Measurements from ENCODE around the gene SHFL.

Gene SHFL

DNA sequence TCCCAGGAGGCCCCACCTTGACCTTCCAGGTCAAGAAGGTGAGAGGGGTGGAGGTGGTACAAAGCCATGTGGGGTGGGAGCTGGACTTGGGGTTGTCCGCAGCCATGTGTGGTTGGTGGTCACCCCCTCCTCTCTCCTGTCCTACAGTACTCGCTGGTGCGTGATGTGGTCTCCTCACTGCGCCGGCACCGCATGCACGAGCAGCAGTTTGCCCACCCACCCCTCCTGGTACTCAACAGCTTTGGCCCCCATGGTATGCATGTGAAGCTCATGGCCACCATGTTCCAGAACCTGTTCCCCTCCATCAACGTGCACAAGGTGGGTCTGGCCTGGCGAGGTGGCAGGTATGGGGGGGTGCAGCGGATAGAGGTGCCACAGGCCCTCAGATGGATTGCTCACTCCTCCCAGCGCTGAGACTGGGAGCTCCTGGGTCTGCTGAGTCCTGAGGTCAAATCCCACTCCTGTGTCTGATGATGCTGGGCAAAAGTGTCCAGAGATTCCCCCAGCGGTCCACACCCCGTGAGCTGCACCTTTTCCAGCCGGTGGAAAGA is 21.8 kb downstream of the SHFL start:
- TF ChIP-seq, protein P1, sequence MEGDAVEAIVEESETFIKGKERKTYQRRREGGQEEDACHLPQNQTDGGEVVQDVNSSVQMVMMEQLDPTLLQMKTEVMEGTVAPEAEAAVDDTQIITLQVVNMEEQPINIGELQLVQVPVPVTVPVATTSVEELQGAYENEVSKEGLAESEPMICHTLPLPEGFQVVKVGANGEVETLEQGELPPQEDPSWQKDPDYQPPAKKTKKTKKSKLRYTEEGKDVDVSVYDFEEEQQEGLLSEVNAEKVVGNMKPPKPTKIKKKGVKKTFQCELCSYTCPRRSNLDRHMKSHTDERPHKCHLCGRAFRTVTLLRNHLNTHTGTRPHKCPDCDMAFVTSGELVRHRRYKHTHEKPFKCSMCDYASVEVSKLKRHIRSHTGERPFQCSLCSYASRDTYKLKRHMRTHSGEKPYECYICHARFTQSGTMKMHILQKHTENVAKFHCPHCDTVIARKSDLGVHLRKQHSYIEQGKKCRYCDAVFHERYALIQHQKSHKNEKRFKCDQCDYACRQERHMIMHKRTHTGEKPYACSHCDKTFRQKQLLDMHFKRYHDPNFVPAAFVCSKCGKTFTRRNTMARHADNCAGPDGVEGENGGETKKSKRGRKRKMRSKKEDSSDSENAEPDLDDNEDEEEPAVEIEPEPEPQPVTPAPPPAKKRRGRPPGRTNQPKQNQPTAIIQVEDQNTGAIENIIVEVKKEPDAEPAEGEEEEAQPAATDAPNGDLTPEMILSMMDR (conservative IDR thresholded peaks at IDR 0.05; ENCODE audit: low read depth, low read length): no peak
- H3K4me3 ChIP-seq (ENCODE audit: low read depth, low read length): no peak overlapping the region
- DNase-seq (ENCODE audit: low read depth): no peak

DNA sequence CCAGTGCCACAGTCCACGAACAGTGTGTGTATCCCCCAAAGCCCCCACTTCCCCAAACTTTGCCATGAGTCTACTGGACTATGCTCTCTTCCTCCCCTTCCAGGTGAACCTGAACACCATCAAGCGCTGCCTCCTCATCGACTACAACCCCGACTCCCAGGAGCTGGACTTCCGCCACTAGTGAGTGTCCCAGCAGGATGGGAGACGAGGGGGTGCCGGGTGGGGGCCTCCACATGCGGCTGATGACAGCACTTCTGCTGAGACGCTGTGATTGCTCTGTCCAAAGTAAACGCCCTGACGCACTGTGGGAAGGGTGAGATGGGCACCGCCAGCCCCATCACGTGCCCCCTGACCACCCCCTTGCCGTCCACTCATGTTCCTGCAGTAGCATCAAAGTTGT is 23.4 kb downstream of the SHFL start:
- DNase-seq (ENCODE audit: low read depth): no peak
- no peak overlapping the region for H3K4me3 ChIP-seq (ENCODE audit: low read depth, low read length)
- TF ChIP-seq, protein P1 (conservative IDR thresholded peaks at IDR 0.05; ENCODE audit: low read depth, low read length): no peak

DNA sequence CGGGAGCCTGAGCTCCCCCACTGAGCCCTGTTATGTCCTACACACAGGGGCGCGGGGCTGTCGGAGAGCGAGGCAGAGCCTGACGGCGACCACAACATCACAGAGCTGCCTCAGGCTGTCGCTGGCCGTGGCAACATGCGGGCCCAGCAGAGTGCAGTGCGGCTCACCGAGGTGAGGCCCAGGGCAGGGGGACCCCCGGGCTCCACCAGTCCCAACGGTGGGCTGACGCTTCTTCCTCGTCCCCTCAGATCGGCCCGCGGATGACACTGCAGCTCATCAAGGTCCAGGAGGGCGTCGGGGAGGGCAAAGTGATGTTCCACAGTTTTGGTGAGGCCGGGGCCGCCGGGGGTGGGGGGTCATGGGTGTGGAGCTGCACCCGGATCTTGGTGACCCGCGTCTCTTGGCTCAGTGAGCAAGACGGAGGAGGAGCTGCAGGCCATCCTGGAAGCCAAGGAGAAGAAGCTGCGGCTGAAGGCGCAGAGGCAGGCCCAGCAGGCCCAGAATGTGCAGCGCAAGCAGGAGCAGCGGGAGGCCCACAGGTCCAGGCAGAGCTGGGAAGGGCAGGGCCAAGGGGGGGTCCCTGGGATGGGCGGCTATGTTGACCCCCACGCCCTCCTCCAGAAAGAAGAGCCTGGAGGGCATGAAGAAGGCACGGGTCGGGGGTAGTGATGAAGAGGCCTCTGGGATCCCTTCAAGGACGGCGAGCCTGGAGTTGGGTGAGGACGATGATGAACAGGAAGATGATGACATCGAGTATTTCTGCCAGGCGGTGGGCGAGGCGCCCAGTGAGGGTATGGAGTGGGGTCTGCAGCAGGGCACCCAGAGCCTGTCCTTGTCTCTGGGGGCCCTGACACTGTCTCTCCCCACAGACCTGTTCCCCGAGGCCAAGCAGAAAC is 24.2 kb downstream of the SHFL start:
- no peak overlapping the region for H3K4me3 ChIP-seq (ENCODE audit: low read depth, low read length)
- TF ChIP-seq, protein P1 (conservative IDR thresholded peaks at IDR 0.05; ENCODE audit: low read depth, low read length): no peak
- no peak for DNase-seq (ENCODE audit: low read depth)

DNA sequence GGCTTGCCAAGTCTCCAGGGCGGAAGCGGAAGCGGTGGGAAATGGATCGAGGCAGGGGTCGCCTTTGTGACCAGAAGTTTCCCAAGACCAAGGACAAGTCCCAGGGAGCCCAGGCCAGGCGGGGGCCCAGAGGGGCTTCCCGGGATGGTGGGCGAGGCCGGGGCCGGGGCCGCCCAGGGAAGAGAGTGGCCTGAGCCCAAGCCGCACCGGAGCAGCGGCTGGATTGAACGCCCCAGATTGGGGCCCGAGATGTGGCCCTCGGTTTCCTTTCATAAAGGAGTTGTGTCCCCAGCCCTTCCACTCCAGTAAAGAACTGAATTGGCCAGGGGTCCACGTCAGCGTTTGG is 24.8 kb downstream of the SHFL start:
- DNase-seq (ENCODE audit: low read depth): no peak
- H3K4me3 ChIP-seq (ENCODE audit: low read depth, low read length): no peak overlapping the region
- TF ChIP-seq, protein P1 (conservative IDR thresholded peaks at IDR 0.05; ENCODE audit: low read depth, low read length): no peak

DNA sequence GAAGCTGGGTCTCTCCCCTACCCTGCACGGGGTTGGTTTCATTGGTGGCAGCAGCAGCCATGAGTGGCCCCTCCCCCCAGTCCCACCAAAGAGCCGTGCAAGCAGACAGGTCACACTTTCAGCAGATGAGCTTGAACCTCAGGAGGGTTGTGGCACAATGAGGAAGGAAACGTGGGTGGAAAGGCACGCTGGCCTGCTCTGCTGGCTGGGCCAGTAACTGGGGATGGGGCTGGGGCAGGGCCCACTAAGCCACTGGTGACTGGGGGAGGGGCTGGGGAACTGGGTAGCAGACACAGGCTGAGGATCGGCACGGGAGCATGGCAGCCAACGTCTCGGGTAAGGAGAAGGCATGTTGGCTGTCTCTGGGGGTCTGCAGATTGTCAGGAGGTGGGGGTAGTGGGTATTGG is 25.3 kb downstream of the SHFL start, which contains the start of gene P2RY11:
Gene P2RY11 (plus strand): TSS at position 289 of the 407 bp plus-strand sequence. CDS start 29 bp downstream, at position 318.
- TF ChIP-seq, protein P1 (conservative IDR thresholded peaks at IDR 0.05; ENCODE audit: low read depth, low read length): no peak
- H3K4me3 ChIP-seq (ENCODE audit: low read depth, low read length): no peak within 1 kb of the TSS
- no peak for DNase-seq (ENCODE audit: low read depth)

DNA sequence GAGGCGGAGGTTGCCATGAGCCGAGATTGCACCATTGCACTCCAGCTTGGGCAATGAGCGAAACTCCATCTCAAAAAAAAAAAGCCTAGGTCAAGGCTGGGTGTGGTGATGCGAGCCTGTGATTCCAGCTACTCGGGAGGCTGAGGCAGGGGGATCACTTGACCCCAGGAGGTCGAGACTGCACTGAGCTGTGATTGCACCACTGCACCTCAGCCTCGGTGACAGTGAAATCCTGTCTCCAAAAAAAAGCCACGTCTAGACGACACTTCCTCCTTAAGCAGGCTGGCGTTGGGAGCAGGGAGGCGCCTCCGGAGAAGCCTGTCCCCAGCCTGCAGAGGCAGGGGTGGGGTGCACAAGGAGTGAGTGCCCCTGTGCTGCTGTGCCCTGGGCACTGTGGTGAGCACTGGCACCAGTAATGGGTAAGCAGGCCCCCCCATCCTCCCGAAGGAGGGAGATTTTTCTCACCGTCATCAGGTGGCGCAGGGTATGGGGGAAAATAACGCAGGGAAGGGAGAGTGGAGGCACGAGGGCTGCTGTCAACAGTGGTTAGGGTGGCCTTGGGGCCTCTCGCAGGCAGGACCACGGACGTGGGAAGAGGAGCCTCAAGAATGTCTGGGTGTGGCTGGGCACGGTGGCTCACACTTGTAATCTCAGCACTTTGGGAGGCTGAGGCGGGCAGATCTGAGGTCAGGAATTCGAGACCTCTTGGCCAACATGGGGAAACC is 26.1 kb downstream of the SHFL start:
- TF ChIP-seq, protein P1 (conservative IDR thresholded peaks at IDR 0.05; ENCODE audit: low read depth, low read length): no peak
- H3K4me3 ChIP-seq (ENCODE audit: low read depth, low read length): no peak overlapping the region
- DNase-seq (ENCODE audit: low read depth): peak; percentile 33

Data from choroid plexus epithelial cell (primary cell).